Mesodermal cell (in vitro differentiated cells): Measurements from ENCODE around the gene PLXND1.

Experiments
- H3K27ac ChIP-seq: 2 replicates; pipeline ENCODE4 v1.7.0; 2013; ENCODE audit warnings: mild to moderate bottlenecking, low read depth, low read length, moderate library complexity; ENCODE audit not compliant: severe bottlenecking
- H3K36me3 ChIP-seq: 2 replicates; pipeline ENCODE4 v1.7.1; 2013; ENCODE audit warnings: mild to moderate bottlenecking, low read length, moderate library complexity; ENCODE audit not compliant: control insufficient read depth, insufficient read depth
- H3K4me1 ChIP-seq: one replicate; pipeline ENCODE4 v1.7.1; 2013; ENCODE audit warnings: mild to moderate bottlenecking, low read length; ENCODE audit not compliant: insufficient read depth, control insufficient read depth, poor library complexity, severe bottlenecking
- H3K4me3 ChIP-seq: 2 replicates; pipeline ENCODE4 v1.7.0; 2013; ENCODE audit warnings: low read length, control low read depth, mild to moderate bottlenecking; ENCODE audit not compliant: insufficient read depth, poor library complexity, severe bottlenecking; ENCODE audit errors: extremely low read depth
- H3K9me3 ChIP-seq: 2 replicates; pipeline ENCODE4 v1.7.1; 2013; ENCODE audit warnings: mild to moderate bottlenecking, low read length, moderate library complexity; ENCODE audit not compliant: control insufficient read depth
- WGBS, 2 experiments: methylation state at CpG; one replicate each; pipeline ENCODE4 v1.1.5; 2013; ENCODE audit warnings: missing lambda C conversion rate in 2 of 2; ENCODE audit not compliant: insufficient coverage in 2 of 2; 5-methylcytosine and 5-hydroxymethylcytosine counted together

The PLXND1 gene

DNA sequence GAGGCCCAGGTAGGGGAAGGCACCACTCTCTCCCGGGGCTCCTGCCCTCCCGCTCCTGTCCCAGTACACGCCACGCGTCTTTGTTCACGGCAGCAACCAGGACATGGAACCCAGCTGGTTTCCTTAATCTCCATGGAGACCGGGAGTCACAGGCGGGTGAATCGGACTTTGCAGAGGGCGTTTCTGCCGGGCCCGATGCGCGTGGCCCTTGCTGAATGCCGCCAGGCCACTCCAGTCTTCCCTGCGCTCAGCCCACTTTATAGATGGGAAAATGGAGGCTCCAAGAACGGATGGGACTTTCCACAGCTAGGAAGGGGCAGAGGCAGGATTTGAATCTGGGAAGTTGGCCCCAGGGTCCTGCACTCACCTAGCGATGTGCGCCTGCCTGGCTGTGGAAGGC, 7.4 kb downstream of the PLXND1 start:
- Histone ChIP-seq H3K9me3 (no peaks in the 10 kb centered on the region), H3K4me1 (peaks cover 89% of the 10 kb centered on the region), H3K36me3 (peaks cover 46% of the 10 kb centered on the region), H3K27ac (peak overlapping the region; percentile 93), H3K4me3 (peak overlapping the region; percentile 1)
- WGBS, 2 experiments: 86 to 89% methylated on average over 15 to 19 of the region's 19 CpGs

DNA sequence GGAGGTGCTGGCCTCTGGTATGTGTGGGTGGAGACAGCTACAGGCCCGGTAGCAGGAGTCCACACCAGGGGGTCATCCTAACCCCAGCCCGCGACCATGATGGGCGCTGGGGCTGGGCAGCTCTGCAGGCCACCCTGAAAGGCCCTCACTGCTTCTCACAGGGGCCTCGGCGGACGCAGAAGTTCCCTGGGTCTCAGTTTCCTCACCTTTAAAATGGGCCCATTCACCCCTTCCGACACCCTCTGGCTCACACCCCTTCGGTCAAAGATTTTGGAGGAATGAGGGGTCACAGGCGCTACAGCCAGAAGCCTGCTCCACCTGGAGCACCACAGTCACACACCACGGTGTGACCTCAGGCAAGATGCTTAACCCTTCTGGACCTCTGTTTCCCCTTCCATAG, 8.0 kb downstream of the PLXND1 start:
- Histone ChIP-seq H3K4me1 (peaks cover 91% of the 10 kb centered on the region), H3K4me3 (no peak overlapping the region), H3K27ac (peak overlapping the region; percentile 93), H3K36me3 (peaks cover 41% of the 10 kb centered on the region), H3K9me3 (no peaks in the 10 kb centered on the region)
- WGBS, 2 experiments: 80 to 88% methylated on average over 10 to 11 of the region's 11 CpGs

DNA sequence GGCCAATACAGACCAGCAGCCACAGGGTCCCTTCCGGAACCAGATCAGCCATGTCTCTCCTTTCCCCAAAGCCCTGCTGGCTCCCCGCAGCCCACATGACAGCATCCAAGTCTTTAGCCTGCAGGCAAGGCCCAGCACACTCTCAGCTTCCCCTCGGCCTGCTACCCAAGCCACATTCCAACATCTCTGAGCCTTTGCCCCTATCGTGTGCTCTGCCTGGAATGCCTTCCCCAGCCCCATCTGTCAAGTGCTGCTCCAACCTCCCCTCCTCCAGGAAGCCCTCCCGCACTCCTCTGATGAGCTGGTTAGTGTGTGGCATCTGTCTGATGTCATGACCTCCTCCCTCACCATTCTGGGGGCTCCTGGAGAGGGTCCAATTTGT, 8.5 kb downstream of the PLXND1 start:
- Histone ChIP-seq H3K27ac (peak overlapping the region; percentile 93), H3K4me3 (no peak overlapping the region), H3K9me3 (no peaks in the 10 kb centered on the region), H3K4me1 (peaks cover 92% of the 10 kb centered on the region), H3K36me3 (peaks cover 40% of the 10 kb centered on the region)
- WGBS, 2 experiments: 33% methylated on average over 4 of the region's 5 CpGs; no CpG with 5 or more reads in 1 of the 2 experiments

DNA sequence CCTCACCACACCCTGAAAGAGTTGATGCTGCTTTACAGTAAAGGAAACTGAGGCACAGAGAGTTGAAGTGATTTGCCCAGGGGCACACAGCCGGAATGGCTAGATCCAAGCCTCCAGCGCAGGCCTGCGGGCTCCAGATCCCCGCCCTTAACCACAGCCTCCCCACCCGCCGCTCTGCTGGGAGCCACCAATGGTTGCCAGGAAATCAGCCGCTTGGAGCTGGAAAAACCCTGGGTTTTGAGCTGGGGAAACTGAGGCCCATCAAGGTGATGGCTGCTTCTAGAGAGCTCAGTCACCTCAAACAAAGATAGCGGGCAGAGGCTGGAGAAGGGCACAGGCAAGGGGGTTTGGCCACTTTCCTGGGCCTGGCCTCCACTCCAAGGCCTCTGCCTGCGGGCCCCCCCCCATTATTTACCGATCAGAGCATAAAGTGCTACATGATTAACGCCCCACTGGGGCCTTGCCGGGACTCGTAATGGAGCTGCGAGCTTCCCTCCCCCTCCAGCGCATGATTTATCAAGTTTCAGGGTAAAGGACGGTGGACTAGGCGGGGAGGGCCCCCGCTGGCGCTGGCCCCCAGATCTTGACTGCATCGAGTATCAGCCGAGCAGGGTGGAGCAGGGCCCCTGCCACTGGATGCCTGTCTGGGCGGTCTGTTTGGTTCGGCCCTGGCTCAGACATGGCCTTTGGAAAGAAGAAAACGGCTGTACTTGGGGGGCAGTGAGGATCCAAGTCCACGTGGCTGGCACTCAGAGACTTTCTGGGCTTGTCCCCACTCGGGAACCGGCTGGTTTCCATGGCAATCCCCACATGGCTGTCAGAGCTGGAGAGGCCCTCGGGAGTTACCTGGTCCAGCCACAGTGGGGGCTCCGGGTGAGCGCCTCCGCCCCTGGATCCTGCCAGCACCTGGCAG, 9.1 kb downstream of the PLXND1 start:
- WGBS, 2 experiments: 63 to 67% methylated on average over 27 to 28 of the region's 31 CpGs
- H3K4me1 ChIP-seq: peaks cover 92% of the 10 kb centered on the region
- peak overlapping the region; percentile 1 for H3K4me3 ChIP-seq
- peaks cover 35% of the 10 kb centered on the region for H3K36me3 ChIP-seq
- H3K27ac ChIP-seq: peak overlapping the region; percentile 93
- no peaks in the 10 kb centered on the region for H3K9me3 ChIP-seq

DNA sequence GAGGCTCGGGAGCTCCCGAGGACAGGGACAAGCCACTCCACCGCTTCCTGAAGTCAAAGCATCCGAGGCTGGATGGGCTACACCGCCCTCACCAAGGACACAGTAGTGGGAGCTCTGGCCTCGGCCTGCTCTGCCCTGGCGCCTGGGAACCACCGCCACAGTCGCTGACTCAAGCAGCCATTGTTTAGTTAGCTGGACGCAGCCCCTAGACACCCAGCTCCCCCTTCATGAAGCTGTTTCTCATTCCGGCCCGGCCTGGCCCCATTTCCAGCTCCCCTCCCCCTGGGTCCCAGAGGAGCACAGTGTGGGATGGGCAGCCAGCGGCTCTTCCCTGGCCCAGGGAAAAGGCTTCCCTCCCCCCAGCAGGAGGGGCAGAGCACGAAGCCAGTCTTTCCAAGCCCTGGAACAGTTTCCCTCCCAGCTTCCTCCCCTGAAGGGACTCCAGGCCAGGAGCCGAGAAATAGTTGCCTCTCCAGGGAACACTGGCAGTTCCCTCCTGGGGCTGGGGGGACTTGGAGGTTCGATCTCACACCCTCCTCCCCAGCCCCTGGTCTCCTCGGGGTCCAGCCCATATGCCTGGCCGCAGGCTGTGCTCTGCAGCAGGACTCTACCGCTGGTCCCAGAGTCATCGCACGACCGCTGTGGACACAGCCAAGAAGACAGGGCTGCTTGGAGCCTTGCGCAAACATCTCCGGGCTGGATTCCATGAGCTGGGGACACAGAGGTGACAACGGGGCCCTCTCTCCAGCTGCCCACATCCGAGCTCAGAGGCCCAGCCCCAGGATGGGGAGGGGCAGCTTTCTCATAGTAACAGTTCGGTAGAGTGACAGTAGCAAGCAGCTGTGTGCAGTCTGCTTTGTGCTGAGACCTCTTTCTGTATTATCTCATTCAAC, 10.0 kb downstream of the PLXND1 start:
- H3K9me3 ChIP-seq: no peaks in the 10 kb centered on the region
- peaks cover 92% of the 10 kb centered on the region for H3K4me1 ChIP-seq
- peaks cover 33% of the 10 kb centered on the region for H3K36me3 ChIP-seq
- H3K4me3 ChIP-seq: peak overlapping the region; percentile 3
- 42 to 54% methylated on average over 23 to 24 of the region's 27 CpGs for WGBS, 2 experiments
- H3K27ac ChIP-seq: peak overlapping the region; percentile 93

DNA sequence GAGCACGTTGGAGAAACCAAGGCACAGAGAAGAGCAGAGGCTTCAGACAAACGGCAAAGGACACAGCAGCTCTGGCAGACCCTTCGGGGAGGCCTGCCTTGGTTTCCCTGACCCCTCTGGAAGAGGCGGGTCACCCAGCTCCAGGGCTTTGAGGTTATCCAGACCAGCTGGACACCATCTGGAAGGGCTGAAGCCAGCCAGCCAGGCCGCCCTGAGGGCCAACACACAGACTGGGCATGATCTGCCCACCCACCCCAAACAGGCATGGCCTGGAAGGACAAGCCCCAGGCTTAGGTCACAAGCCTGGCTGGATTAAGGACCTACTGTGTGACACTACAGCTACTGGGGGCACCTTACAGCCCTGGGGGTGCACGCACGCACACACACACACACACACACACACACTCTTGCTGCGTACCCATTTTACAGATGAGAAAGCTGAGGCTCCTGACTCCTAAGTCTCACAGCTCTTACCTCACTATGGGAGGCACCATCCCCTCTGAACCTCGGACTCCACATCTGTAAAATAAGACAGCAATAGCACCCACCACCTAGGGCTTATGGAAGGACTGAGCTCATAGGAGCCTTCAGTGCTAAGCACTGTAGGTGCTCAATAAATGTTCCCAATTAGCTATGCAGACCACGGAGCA, 10.8 kb downstream of the PLXND1 start:
- no peaks in the 10 kb centered on the region for H3K9me3 ChIP-seq
- H3K4me3 ChIP-seq: no peak overlapping the region
- peak overlapping the region; percentile 93 for H3K27ac ChIP-seq
- 80 to 92% methylated on average over 7 to 9 of the region's 10 CpGs for WGBS, 2 experiments
- peaks cover 35% of the 10 kb centered on the region for H3K36me3 ChIP-seq
- H3K4me1 ChIP-seq: peaks cover 89% of the 10 kb centered on the region

DNA sequence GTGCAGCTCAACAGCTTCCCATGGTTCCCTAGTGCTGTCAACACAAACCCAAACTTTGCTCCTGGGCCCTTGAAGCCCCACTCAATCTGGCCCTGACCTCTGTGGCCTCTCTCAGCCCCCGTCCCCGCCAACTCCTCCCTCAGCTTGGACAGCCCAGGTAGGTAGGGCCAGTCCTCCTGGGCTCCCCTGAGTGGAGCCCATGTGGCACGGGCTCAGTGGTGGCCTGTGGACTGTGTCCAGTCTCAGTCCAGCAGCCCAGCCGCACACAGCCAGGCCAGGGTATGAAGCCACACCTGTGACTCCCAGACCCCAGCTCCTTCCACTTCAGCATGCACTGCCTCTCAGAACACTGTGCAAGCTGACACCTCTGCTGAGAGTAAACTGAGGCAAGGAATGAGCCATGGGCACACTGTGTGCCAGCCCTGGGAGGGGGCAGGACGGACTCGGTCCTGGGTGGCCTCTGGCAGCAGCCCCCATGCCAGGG, 11.5 kb downstream of the PLXND1 start:
- Histone ChIP-seq H3K36me3 (peaks cover 40% of the 10 kb centered on the region), H3K4me3 (no peak overlapping the region), H3K27ac (peak overlapping the region; percentile 93), H3K4me1 (peaks cover 89% of the 10 kb centered on the region), H3K9me3 (no peaks in the 10 kb centered on the region)
- 89 to 100% methylated on average over 4 to 6 of the region's 6 CpGs for WGBS, 2 experiments

DNA sequence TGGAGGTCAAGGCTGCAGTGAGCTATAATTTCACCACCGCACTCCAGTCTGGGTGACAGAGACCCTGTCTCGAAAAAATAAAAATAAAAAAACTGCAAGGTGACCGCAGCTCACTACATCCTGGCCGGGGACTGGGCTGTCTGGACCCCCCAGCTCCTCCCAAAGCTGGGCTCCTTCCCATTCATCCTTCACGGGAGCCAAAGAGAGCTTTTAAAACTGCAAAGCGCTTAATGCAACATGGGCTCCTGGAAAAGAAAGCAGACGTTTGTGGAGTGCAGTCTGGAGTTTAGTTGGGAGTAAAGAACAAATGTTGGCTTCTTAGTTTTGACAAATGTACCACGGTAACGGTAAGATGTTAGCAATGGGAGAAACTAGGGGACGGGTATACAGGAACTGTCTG, 12.1 kb downstream of the PLXND1 start:
- Histone ChIP-seq H3K4me3 (no peak overlapping the region), H3K27ac (peak overlapping the region; percentile 71), H3K9me3 (no peaks in the 10 kb centered on the region), H3K36me3 (peaks cover 45% of the 10 kb centered on the region), H3K4me1 (peaks cover 87% of the 10 kb centered on the region)
- 68 to 77% methylated on average over 5 to 7 of the region's 10 CpGs for WGBS, 2 experiments

DNA sequence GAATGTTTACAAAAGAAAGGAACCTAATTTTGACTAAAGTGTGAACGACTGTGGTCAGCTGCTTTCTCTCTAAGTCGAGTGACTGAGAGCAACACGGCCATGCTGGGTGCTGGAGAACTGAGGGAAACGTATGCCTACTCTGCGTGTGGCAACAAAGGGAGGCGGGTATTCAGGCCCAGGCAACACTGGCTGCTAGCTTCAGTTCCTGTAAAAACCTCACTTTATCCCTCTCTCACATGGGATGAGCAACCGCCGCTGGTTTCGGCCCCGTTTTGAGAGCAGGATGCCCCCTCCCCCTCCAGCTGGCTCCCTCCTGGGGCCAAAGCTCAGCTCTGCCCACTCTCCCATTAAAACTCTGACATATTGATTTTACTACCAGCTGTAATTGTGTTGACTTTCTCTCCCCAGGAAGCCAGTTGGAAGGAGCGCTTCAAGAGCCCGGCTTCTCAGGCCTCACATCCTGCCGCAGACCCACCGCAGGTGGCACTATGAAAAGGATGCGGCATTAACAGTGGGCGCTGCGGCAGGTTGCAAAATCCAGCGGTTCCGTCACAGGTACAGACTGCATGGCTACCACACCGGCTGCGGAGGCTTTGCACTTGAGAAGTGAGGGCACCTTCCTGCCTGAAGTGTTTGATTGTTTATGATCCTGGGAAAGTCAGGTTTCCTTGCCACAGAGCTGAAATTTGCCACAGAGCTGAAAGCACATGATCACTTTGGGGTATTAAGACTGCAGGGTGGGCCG, 12.7 kb downstream of the PLXND1 start:
- Histone ChIP-seq H3K4me3 (no peak overlapping the region), H3K4me1 (peaks cover 83% of the 10 kb centered on the region), H3K36me3 (peaks cover 44% of the 10 kb centered on the region), H3K9me3 (no peaks in the 10 kb centered on the region), H3K27ac (peak overlapping the region; percentile 71)
- WGBS, 2 experiments: 48 to 51% methylated on average over 18 to 22 of the region's 22 CpGs

DNA sequence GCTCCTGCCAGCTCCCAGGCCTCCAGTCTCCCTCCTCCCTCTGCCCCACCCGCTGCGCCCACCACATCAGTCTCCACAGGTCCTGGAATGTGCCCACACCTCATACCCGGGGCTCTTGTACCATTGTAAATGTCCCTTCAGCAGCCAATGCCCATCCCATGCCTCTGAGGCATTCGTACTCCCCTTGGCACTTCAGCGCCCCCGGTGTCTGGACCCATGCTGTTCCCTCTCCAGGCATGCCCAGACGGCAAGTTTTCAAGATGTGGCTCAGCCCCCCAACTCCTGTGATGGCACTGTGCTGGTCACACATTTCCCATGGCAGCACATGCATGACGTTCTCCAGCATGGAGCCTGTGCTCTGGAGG, 13.3 kb downstream of the PLXND1 start:
- peak overlapping the region; percentile 71 for H3K27ac ChIP-seq
- peaks cover 81% of the 10 kb centered on the region for H3K4me1 ChIP-seq
- H3K9me3 ChIP-seq: no peaks in the 10 kb centered on the region
- WGBS, 2 experiments: 72 to 78% methylated on average over 7 to 8 of the region's 8 CpGs
- peaks cover 44% of the 10 kb centered on the region for H3K36me3 ChIP-seq
- no peak overlapping the region for H3K4me3 ChIP-seq
